ENCODE results near the gene TRIM41. TPM values are rescaled to one million over a fixed set of nuclear protein-coding genes. Genes with fewer than 3 reads are reported as not detected.

TRIM41 gene
- total and polyA plus RNA-seq, 9 of the 15 experiments (the other 6 are each of a cell fraction or from before 2014, with no cell fraction given): 1.8 to 47.6 (median 20.9) TPM

DNA sequence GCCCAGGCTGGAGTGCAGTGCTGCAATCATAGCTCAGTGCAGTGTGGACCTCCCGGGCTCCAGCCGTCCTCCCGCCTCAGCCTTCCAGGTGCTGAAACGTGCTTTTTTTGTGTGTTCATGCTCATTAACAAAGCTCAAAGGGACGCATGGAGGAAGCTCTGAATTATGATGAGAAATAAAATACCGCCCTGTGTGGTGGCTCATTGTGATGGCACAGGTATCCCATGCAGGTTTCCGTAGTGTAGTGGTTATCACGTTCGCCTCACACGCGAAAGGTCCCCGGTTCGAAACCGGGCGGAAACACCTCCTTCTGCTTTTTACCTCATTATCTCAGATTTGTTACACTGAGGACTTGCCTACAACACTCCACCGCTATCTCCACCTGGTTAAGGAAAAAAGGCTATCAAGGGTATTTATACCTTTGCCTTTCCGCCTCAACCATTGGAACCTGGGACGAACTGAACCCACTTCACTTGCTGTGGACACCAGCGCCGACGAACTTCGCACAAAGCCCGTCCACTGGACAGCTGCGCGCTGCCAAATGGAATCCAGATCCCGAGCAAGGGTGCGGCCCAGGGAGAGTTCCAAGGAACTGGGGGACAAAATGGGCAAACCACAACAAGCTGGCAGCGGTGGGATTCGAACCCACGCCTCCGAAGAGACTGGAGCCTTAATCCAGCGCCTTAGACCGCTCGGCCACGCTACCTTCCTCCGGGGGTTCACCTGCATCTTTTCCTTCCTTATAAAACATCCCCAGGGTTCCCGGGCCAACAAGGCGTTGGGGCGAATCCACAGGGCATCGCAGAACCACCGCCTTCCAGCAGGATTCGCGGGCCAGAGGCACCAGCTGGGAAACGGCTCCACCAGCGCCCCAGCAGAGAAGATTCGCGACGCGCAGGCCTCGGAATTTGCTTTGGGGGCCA is 49.4 kb upstream of the TRIM41 start (continued):
- TF ChIP-seq, protein P1, sequence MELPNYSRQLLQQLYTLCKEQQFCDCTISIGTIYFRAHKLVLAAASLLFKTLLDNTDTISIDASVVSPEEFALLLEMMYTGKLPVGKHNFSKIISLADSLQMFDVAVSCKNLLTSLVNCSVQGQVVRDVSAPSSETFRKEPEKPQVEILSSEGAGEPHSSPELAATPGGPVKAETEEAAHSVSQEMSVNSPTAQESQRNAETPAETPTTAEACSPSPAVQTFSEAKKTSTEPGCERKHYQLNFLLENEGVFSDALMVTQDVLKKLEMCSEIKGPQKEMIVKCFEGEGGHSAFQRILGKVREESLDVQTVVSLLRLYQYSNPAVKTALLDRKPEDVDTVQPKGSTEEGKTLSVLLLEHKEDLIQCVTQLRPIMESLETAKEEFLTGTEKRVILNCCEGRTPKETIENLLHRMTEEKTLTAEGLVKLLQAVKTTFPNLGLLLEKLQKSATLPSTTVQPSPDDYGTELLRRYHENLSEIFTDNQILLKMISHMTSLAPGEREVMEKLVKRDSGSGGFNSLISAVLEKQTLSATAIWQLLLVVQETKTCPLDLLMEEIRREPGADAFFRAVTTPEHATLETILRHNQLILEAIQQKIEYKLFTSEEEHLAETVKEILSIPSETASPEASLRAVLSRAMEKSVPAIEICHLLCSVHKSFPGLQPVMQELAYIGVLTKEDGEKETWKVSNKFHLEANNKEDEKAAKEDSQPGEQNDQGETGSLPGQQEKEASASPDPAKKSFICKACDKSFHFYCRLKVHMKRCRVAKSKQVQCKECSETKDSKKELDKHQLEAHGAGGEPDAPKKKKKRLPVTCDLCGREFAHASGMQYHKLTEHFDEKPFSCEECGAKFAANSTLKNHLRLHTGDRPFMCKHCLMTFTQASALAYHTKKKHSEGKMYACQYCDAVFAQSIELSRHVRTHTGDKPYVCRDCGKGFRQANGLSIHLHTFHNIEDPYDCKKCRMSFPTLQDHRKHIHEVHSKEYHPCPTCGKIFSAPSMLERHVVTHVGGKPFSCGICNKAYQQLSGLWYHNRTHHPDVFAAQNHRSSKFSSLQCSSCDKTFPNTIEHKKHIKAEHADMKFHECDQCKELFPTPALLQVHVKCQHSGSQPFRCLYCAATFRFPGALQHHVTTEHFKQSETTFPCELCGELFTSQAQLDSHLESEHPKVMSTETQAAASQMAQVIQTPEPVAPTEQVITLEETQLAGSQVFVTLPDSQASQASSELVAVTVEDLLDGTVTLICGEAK (IDR thresholded peaks at IDR 0.05): peak; percentile 74
- TF ChIP-seq, protein P1 (CRISPR knock-in tag; IDR thresholded peaks at IDR 0.05): no peak
- TF ChIP-seq HIVEP1 (CRISPR knock-in tag; IDR thresholded peaks at IDR 0.05) (no peak), ZFPM2 (CRISPR knock-in tag; IDR thresholded peaks at IDR 0.05) (no peak), CSDE1 (IDR thresholded peaks at IDR 0.05) (peak in 1 of 2 experiments; percentile 31; a peak in 1 of 4 replicates), CBFA2T3 (IDR thresholded peaks at IDR 0.05) (no peak), MNT (conservative IDR thresholded peaks at IDR 0.05) (peak; percentile 50 to 52; a peak in 2 of 4 replicates)
- TF ChIP-seq, protein P2, sequence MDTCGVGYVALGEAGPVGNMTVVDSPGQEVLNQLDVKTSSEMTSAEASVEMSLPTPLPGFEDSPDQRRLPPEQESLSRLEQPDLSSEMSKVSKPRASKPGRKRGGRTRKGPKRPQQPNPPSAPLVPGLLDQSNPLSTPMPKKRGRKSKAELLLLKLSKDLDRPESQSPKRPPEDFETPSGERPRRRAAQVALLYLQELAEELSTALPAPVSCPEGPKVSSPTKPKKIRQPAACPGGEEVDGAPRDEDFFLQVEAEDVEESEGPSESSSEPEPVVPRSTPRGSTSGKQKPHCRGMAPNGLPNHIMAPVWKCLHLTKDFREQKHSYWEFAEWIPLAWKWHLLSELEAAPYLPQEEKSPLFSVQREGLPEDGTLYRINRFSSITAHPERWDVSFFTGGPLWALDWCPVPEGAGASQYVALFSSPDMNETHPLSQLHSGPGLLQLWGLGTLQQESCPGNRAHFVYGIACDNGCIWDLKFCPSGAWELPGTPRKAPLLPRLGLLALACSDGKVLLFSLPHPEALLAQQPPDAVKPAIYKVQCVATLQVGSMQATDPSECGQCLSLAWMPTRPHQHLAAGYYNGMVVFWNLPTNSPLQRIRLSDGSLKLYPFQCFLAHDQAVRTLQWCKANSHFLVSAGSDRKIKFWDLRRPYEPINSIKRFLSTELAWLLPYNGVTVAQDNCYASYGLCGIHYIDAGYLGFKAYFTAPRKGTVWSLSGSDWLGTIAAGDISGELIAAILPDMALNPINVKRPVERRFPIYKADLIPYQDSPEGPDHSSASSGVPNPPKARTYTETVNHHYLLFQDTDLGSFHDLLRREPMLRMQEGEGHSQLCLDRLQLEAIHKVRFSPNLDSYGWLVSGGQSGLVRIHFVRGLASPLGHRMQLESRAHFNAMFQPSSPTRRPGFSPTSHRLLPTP (IDR thresholded peaks at IDR 0.05; ENCODE audit: borderline replicate concordance, extremely low read depth, insufficient read length): peak; percentile 87
- TF ChIP-seq, protein P3, sequence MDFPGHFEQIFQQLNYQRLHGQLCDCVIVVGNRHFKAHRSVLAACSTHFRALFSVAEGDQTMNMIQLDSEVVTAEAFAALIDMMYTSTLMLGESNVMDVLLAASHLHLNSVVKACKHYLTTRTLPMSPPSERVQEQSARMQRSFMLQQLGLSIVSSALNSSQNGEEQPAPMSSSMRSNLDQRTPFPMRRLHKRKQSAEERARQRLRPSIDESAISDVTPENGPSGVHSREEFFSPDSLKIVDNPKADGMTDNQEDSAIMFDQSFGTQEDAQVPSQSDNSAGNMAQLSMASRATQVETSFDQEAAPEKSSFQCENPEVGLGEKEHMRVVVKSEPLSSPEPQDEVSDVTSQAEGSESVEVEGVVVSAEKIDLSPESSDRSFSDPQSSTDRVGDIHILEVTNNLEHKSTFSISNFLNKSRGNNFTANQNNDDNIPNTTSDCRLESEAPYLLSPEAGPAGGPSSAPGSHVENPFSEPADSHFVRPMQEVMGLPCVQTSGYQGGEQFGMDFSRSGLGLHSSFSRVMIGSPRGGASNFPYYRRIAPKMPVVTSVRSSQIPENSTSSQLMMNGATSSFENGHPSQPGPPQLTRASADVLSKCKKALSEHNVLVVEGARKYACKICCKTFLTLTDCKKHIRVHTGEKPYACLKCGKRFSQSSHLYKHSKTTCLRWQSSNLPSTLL (IDR thresholded peaks at IDR 0.05): peak; percentile 72

Measured in K562 (cell line).